A549 (cell line): ENCODE results near the gene TAF4. TPM values are rescaled to one million over a fixed set of nuclear protein-coding genes. Genes with fewer than 3 reads are reported as not detected.
A peak's percentile ranks its signal among the peaks of the same experiment; 100 is the strongest.

Source experiments
- ATAC-seq, 2 experiments: fragments of 200-7000 bp in 1 of 2; fragments of >200 bp in 1 of 2; cut with Nextera tagmentation in 1 of 2; cut with Tn5 transposase in 1 of 2; 3 replicates each; pipeline versions ENCODE4 v1.8.0 to v1.9.1; 2018 to 2020; ENCODE audit warnings: mild to moderate bottlenecking in 1 of 2, moderate library complexity in 1 of 2
- CTCF ChIA-PET: fragments of 300-600 bp; sonication (Branson Sonifier 250); formaldehyde crosslinking; extraction: SDS; loops from one replicate; lab custom pipeline; 2021; ENCODE audit warnings: antibody characterized with exemption, inconsistent platforms; lab: Yijun Ruan, JAX
- POLR2A ChIA-PET: fragments of 350-600 bp; formaldehyde crosslinking; extraction: SDS; loops from one replicate; lab custom pipeline; 2021; ENCODE audit warnings: antibody characterized with exemption, inconsistent platforms; lab: Yijun Ruan, JAX
- DNase-seq, 2 experiments: peaks; one replicate each; pipeline versions ENCODE4 v3.0.0 to v3.0.0-alpha.2; 2011 to 2016; ENCODE audit warnings: low read depth in 1 of 2, low spot score in 1 of 2
- FAIRE-seq: peaks from 2 replicates; lab custom pipeline; 2011; peaks lifted over from hg19 to GRCh38; lab: Jason Lieb, UNC
- H3K27ac ChIP-seq, 2 experiments: fragments of >200 bp; sonication (Bioruptor Twin); formaldehyde crosslinking; 3 replicates each; pipeline ENCODE4 v1.5.1; 2016 to 2017
- H3K4me1 ChIP-seq: fragments of >200 bp; sonication (Bioruptor Twin); formaldehyde crosslinking; 3 replicates; pipeline ENCODE4 v1.6.1; 2016
- H3K4me2 ChIP-seq: fragments of >200 bp; sonication (Bioruptor Twin); formaldehyde crosslinking; 3 replicates; pipeline ENCODE4 v1.6.1; 2016
- H3K4me3 ChIP-seq: fragments of >200 bp; sonication (Bioruptor Twin); formaldehyde crosslinking; 3 replicates; pipeline ENCODE4 v1.5.1; 2016
- H3K9me3 ChIP-seq: fragments of >200 bp; sonication (Bioruptor Twin); formaldehyde crosslinking; 3 replicates; pipeline ENCODE4 v1.6.1; 2016
- EHF ChIP-seq: fragments of 250-450 bp; sonication (Bioruptor Pico); IDR thresholded peaks from 2 replicates; pipeline ENCODE4 v1.5.0; 2020; ENCODE audit warnings: mild to moderate bottlenecking
- ELK1 ChIP-seq: fragments of 150-350 bp; IDR thresholded peaks from 2 replicates; pipeline ENCODE4 v1.6.1; 2014; ENCODE audit warnings: low read depth, mild to moderate bottlenecking, low read length
- ESRRA ChIP-seq: fragments of 150-350 bp; IDR thresholded peaks from 2 replicates; pipeline ENCODE4 v1.6.1; 2014; ENCODE audit warnings: mild to moderate bottlenecking, low read length, borderline replicate concordance
- FOSB ChIP-seq: fragments of 250-450 bp; sonication (Bioruptor Pico); IDR thresholded peaks from 2 replicates; pipeline ENCODE4 v1.5.0; 2020; ENCODE audit warnings: mild to moderate bottlenecking, moderate library complexity
- GATA3 ChIP-seq: IDR thresholded peaks from 2 replicates; pipeline ENCODE4 v1.6.1; 2012; ENCODE audit warnings: borderline replicate concordance
- JUN ChIP-seq, 2 experiments: fragments of >200 bp; sonication (Bioruptor Twin); formaldehyde crosslinking; IDR thresholded peaks; 2 replicates in 1 of 2; 3 replicates in 1 of 2; pipeline ENCODE4 v1.6.1; 2016 to 2017
- JUNB ChIP-seq: fragments of >200 bp; sonication (Bioruptor Twin); formaldehyde crosslinking; IDR thresholded peaks from 2 replicates; pipeline ENCODE4 v1.6.1; 2016
- KDM5A ChIP-seq: fragments of 200-600 bp; sonication (generic); IDR thresholded peaks from 2 replicates; pipeline ENCODE4 v1.6.1; 2016; ENCODE audit warnings: antibody characterized with exemption, mild to moderate bottlenecking
- MAZ ChIP-seq: fragments of 150-350 bp; IDR thresholded peaks from 2 replicates; pipeline ENCODE4 v1.6.1; 2014; ENCODE audit warnings: antibody characterized with exemption, low read depth, low read length, borderline replicate concordance
- MYC ChIP-seq: IDR thresholded peaks from 2 replicates; pipeline ENCODE4 v1.6.1; 2012; ENCODE audit warnings: mild to moderate bottlenecking, inconsistent platforms, low read length, improper control_type of control experiment, borderline replicate concordance
- NFE2L2 ChIP-seq: fragments of 150-350 bp; conservative IDR thresholded peaks from 2 replicates; pipeline ENCODE4 v1.6.1; 2014; ENCODE audit warnings: low read length
- NR3C1 ChIP-seq: fragments of >200 bp; sonication (Bioruptor Twin); formaldehyde crosslinking; IDR thresholded peaks from 3 replicates; pipeline ENCODE4 v1.6.1; 2017
- POLR2AphosphoS2 ChIP-seq: conservative IDR thresholded peaks from 2 replicates; pipeline ENCODE4 v1.6.1; 2012; ENCODE audit warnings: low read length, improper control_type of control experiment, inconsistent platforms
- RARB ChIP-seq: fragments of 250-450 bp; sonication (Bioruptor Pico); IDR thresholded peaks from 2 replicates; pipeline ENCODE4 v1.8.0; 2021; ENCODE audit warnings: mild to moderate bottlenecking, moderate library complexity
- WGBS: methylation state at CpG from one replicate; pipeline ENCODE4 v1.1.6; 2017; ENCODE audit errors: missing lambda C conversion rate; 5-methylcytosine and 5-hydroxymethylcytosine counted together
- polyA plus RNA-seq, 4 experiments: library from polyadenylated mRNA; depleted of rRNA in 3 of 4; stranded (reverse); fragments of >200 nt; fragmentation: RNase III in 1 of 4; extraction: RNeasy Plus Mini Kit Qiagen cat#74134 plus additional on column Dnase treatment in 1 of 4; gene quantifications; 2 replicates in 3 of 4; 3 replicates in 1 of 4; pipeline ENCODE4 v1.2.3, GENCODE V29; 2011 to 2017
- TF ChIP-seq, protein P1 (sequence below): fragments of 450-650 bp; IDR thresholded peaks from 2 replicates; pipeline ENCODE4 v1.6.1; 2014; ENCODE audit warnings: antibody characterized with exemption
- TF ChIP-seq, protein P2 (sequence below): IDR thresholded peaks from 2 replicates; pipeline ENCODE4 v1.6.1; 2012
- TF ChIP-seq, protein P3 (sequence below): fragments of >200 bp; sonication (Bioruptor Twin); formaldehyde crosslinking; IDR thresholded peaks from 3 replicates; pipeline ENCODE4 v1.5.1; 2016

The TAF4 gene
- polyA plus RNA-seq, 2 of the 4 experiments (the other 2 are of a cell fraction) = 6.1 to 11.0 TPM

DNA sequence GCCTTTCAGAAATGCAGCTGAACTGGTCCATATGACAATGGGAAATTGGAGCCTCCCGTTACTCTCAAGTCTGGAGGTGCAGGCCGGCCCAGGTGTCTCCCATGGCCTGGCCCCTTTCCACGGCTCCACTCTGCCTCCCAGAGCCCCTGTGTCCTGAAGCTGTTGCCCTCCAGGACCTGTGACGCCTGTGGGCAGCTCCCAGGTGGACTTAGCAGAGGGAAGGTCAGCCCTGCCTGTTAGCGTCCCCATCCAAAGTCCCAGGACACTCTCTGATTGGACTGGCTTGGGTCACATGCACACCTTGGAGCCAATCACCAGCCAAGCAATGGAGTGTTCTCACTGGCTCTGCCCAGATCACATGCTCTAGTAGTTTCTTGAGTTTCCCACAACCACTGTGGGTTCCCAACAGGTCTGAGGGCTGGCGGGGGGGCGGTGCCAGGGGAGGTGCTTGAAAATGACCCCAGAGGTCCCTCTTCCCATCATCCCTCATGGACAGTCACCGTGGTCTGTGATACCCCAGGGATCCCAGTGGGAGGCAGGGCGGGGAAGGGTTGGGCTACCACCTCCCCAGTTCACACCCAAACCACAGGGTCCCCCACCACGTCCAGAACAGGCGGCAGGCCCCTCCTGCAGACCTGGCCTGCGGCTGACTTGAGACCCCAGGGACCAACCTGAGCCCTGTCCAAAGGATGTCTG lies 135.6 kb downstream of the TAF4 start:
- WGBS = 92% methylated on average over 10 of the region's 12 CpGs
- Histone ChIP-seq H3K9me3 (no peaks in the 10 kb centered on the region), H3K4me1 (no peaks in the 10 kb centered on the region), H3K4me2 (no peak overlapping the region), H3K4me3 (no peak overlapping the region), H3K27ac (no peak overlapping the region)
- ATAC-seq (peak in 1 of 2 experiments; percentile 28; a peak in 2 of 6 replicates), DNase-seq (no peak), FAIRE-seq (no peak)
- CTCF ChIA-PET = no interaction called here
- POLR2A ChIA-PET = no interaction called here
- TF ChIP-seq, protein P1, sequence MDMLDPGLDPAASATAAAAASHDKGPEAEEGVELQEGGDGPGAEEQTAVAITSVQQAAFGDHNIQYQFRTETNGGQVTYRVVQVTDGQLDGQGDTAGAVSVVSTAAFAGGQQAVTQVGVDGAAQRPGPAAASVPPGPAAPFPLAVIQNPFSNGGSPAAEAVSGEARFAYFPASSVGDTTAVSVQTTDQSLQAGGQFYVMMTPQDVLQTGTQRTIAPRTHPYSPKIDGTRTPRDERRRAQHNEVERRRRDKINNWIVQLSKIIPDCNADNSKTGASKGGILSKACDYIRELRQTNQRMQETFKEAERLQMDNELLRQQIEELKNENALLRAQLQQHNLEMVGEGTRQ = peak; percentile 60
- TF ChIP-seq EHF (CRISPR knock-in tag) = no peak

DNA sequence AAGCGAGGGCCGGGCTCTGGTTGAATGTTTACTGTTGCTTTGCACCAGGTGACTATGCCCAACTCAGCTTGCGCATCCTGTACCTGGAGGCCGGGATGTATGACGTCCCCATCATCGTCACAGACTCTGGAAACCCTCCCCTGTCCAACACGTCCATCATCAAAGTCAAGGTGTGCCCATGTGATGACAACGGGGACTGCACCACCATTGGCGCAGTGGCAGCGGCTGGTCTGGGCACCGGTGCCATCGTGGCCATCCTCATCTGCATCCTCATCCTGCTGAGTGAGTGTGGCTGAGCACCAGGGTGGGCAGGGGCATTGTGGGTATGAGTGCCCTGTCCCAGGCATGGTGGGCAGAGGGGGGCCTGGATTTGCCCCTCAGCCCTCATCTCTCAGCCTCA lies 136.1 kb downstream of the TAF4 start:
- Histone ChIP-seq H3K4me3 (no peak overlapping the region), H3K4me1 (no peaks in the 10 kb centered on the region), H3K9me3 (no peaks in the 10 kb centered on the region), H3K4me2 (no peak overlapping the region), H3K27ac (no peak overlapping the region)
- POLR2A ChIA-PET = no interaction called here
- no peak for TF ChIP-seq MYC
- no peak for TF ChIP-seq GATA3
- no peak for ATAC-seq
- CTCF ChIA-PET = no interaction called here
- no peak for FAIRE-seq
- no peak for DNase-seq
- WGBS = 86% methylated on average over 4 of the region's 12 CpGs

- H3K4me2 ChIP-seq = no peak overlapping the region
- no peak overlapping the region for H3K4me3 ChIP-seq
- no peak for TF ChIP-seq MAZ
- no peak for TF ChIP-seq RARB (CRISPR knock-in tag)
- TF ChIP-seq KDM5A = no peak
- no peak for TF ChIP-seq NR3C1
- no peak for TF ChIP-seq FOSB (CRISPR knock-in tag)
- TF ChIP-seq NFE2L2 = no peak
- TF ChIP-seq, protein P2, sequence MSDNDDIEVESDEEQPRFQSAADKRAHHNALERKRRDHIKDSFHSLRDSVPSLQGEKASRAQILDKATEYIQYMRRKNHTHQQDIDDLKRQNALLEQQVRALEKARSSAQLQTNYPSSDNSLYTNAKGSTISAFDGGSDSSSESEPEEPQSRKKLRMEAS = no peak
- TF ChIP-seq MYC = no peak
- no peak for TF ChIP-seq ELK1
- TF ChIP-seq GATA3 = no peak
- no peak for TF ChIP-seq JUN (IDR thresholded peaks at IDR 0.05)
- TF ChIP-seq, protein P3, sequence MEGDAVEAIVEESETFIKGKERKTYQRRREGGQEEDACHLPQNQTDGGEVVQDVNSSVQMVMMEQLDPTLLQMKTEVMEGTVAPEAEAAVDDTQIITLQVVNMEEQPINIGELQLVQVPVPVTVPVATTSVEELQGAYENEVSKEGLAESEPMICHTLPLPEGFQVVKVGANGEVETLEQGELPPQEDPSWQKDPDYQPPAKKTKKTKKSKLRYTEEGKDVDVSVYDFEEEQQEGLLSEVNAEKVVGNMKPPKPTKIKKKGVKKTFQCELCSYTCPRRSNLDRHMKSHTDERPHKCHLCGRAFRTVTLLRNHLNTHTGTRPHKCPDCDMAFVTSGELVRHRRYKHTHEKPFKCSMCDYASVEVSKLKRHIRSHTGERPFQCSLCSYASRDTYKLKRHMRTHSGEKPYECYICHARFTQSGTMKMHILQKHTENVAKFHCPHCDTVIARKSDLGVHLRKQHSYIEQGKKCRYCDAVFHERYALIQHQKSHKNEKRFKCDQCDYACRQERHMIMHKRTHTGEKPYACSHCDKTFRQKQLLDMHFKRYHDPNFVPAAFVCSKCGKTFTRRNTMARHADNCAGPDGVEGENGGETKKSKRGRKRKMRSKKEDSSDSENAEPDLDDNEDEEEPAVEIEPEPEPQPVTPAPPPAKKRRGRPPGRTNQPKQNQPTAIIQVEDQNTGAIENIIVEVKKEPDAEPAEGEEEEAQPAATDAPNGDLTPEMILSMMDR = no peak
- TF ChIP-seq ESRRA = no peak
- no peak for TF ChIP-seq JUNB
- TF ChIP-seq POLR2AphosphoS2 = no peak
- no peak for DNase-seq
- no peak for ATAC-seq
- WGBS = 86% methylated on average over 32 of the region's 43 CpGs
- no peak for FAIRE-seq
- no peaks in the 10 kb centered on the region for H3K9me3 ChIP-seq
- H3K4me1 ChIP-seq = no peaks in the 10 kb centered on the region
- POLR2A ChIA-PET = no interaction called here
- H3K27ac ChIP-seq = no peak overlapping the region
- CTCF ChIA-PET = no interaction called here
These were observed 137.7 kb downstream of the TAF4 start for GRCh38 chr20:61927826-61928541.
